Upper lobe of left lung (tissue), 6 donors: ENCODE data around the gene FAM216B. TPM values are rescaled to one million over a fixed set of nuclear protein-coding genes. Genes with fewer than 3 reads are reported as not detected.

Experiments used
- ATAC-seq, 2 donors: fragments of 200-7000 bp; cut with Tn5 transposase; one replicate each; pipeline ENCODE4 v1.9.1; 2022; ENCODE audit warnings: mild to moderate bottlenecking in 2 of 2, moderate library complexity in 2 of 2; ENCODE audit not compliant: low FRiP score in 2 of 2
- DNase-seq, 2 donors: peaks; one replicate each; pipeline ENCODE4 v3.0.0-alpha.2; 2019 to 2020
- H3K27ac ChIP-seq, 4 donors: fragments of 200-600 bp; sonication (generic); one replicate each; pipeline ENCODE4 v1.5.1; 2016 to 2019
- H3K27me3 ChIP-seq, 4 donors: fragments of 200-600 bp; sonication (generic); one replicate each; pipeline ENCODE4 v1.5.1; 2017 to 2019
- H3K36me3 ChIP-seq, 4 donors: fragments of 200-600 bp; sonication (generic); one replicate each; pipeline ENCODE4 v1.5.1; 2016 to 2019
- H3K4me1 ChIP-seq, 4 donors: fragments of 200-600 bp; sonication (generic); one replicate each; pipeline ENCODE4 v1.5.1; 2018 to 2019
- H3K4me3 ChIP-seq, 4 donors: fragments of 200-600 bp; sonication (generic); one replicate each; pipeline ENCODE4 v1.5.1; 2017 to 2019; ENCODE audit warnings: mild to moderate bottlenecking in 2 of 4, moderate library complexity in 1 of 4
- H3K9me3 ChIP-seq, 4 donors: fragments of 200-600 bp; sonication (generic); one replicate each; pipeline ENCODE4 v1.5.1; 2018 to 2019
- CTCF ChIP-seq, 6 experiments: fragments of 450-650 bp in 4 of 6; fragments of 200-600 bp in 2 of 6; sonication (generic) in 2 of 6; IDR thresholded peaks; one replicate each; pipeline ENCODE4 v1.5.1; 2016 to 2019; ENCODE audit warnings: antibody characterized with exemption in 6 of 6
- EP300 ChIP-seq, 4 donors: sonication (generic); formaldehyde crosslinking; IDR thresholded peaks; one replicate each; pipeline ENCODE4 v1.5.1; 2017; ENCODE audit warnings: antibody characterized with exemption in 4 of 4, control low read depth in 2 of 4
- POLR2A ChIP-seq, 4 donors: fragments of 450-650 bp; IDR thresholded peaks; one replicate each; pipeline ENCODE4 v1.5.1; 2016 to 2017; ENCODE audit warnings: antibody characterized with exemption in 4 of 4, mild to moderate bottlenecking in 2 of 4
- POLR2AphosphoS5 ChIP-seq, 2 donors: sonication (generic); formaldehyde crosslinking; IDR thresholded peaks; one replicate each; pipeline ENCODE4 v1.5.1; 2017; ENCODE audit warnings: antibody characterized with exemption in 2 of 2
- WGBS, 2 donors: methylation state at CpG; one replicate each; pipeline ENCODE4 v1.1.5; 2017 to 2018; 5-methylcytosine and 5-hydroxymethylcytosine counted together
- total RNA-seq, 6 donors: library from RNA; depleted of rRNA in 4 of 6; stranded (reverse); fragments of >200 nt in 4 of 6; gene quantifications; one replicate each; pipeline versions ENCODE4 v1.1.0 to v1.2.1, GENCODE V29; 2016 to 2021
- donor health status: DM: no; HTN: no; CAD: no; lungs with moderate emphysema.
- donor health status: DM: no; HTN: yes; CAD: no; lungs with severe emphysema.

The FAM216B gene
- total RNA-seq, 6 donors from 2014 or later: 0.43 to 60.5 (median 9.9) TPM

GRCh38 chr13:42741914-42742313 lies 39.5 kb upstream of the FAM216B start:
- no peaks in the 10 kb centered on the region for H3K36me3 ChIP-seq
- DNase-seq (no peak), ATAC-seq (no peak)
- H3K27ac ChIP-seq: no peak overlapping the region
- no peaks in the 10 kb centered on the region for H3K4me1 ChIP-seq
- H3K27me3 ChIP-seq: no peaks in the 10 kb centered on the region
- H3K9me3 ChIP-seq: no peaks in the 10 kb centered on the region
- 79 to 91% methylated on average over 2 of the region's 2 CpGs for WGBS, 2 donors
- H3K4me3 ChIP-seq: no peak overlapping the region
- no peak for TF ChIP-seq CTCF (IDR thresholded peaks at IDR 0.05)
- TF ChIP-seq POLR2AphosphoS5 (IDR thresholded peaks at IDR 0.05): no peak
- TF ChIP-seq POLR2A (IDR thresholded peaks at IDR 0.05): no peak
- TF ChIP-seq EP300 (IDR thresholded peaks at IDR 0.05): no peak

- H3K9me3 ChIP-seq: no peaks in the 10 kb centered on the region
- no peak for DNase-seq
- no peaks in the 10 kb centered on the region for H3K27me3 ChIP-seq
- H3K27ac ChIP-seq: no peak overlapping the region
- no peaks in the 10 kb centered on the region for H3K36me3 ChIP-seq
- H3K4me1 ChIP-seq: no peaks in the 10 kb centered on the region
- TF ChIP-seq POLR2A (IDR thresholded peaks at IDR 0.05) (no peak), POLR2AphosphoS5 (IDR thresholded peaks at IDR 0.05) (no peak), EP300 (IDR thresholded peaks at IDR 0.05) (no peak), CTCF (IDR thresholded peaks at IDR 0.05) (no peak)
- ATAC-seq: no peak
- H3K4me3 ChIP-seq: no peak overlapping the region
- 85 to 87% methylated on average over 6 of the region's 6 CpGs for WGBS, 2 donors
Measured at GRCh38 chr13:42745655-42746054, 35.7 kb upstream of the FAM216B start.

- 76 to 80% methylated on average over 2 of the region's 2 CpGs for WGBS, 2 donors
Measured at GRCh38 chr13:42746866-42747265, 34.5 kb upstream of the FAM216B start.

GRCh38 chr13:42747399-42747873 lies 33.9 kb upstream of the FAM216B start:
- WGBS, 2 donors: 46 to 57% methylated on average over 4 of the region's 4 CpGs
- no peaks in the 10 kb centered on the region for H3K4me1 ChIP-seq
- TF ChIP-seq POLR2AphosphoS5 (IDR thresholded peaks at IDR 0.05) (no peak), CTCF (IDR thresholded peaks at IDR 0.05) (no peak), EP300 (IDR thresholded peaks at IDR 0.05) (no peak), POLR2A (IDR thresholded peaks at IDR 0.05) (no peak)
- no peaks in the 10 kb centered on the region for H3K9me3 ChIP-seq
- no peaks in the 10 kb centered on the region for H3K36me3 ChIP-seq
- peak in 1 of 2 donors; percentile 70 for ATAC-seq
- H3K27ac ChIP-seq: no peak overlapping the region
- H3K4me3 ChIP-seq: no peak overlapping the region
- H3K27me3 ChIP-seq: no peaks in the 10 kb centered on the region
- no peak for DNase-seq

More at GRCh38 chr13:42746866-42747265, 34.5 kb upstream of the FAM216B start:
- Histone ChIP-seq H3K4me3 (no peak overlapping the region), H3K27ac (no peak overlapping the region), H3K9me3 (no peaks in the 10 kb centered on the region), H3K36me3 (no peaks in the 10 kb centered on the region), H3K4me1 (no peaks in the 10 kb centered on the region), H3K27me3 (no peaks in the 10 kb centered on the region)
- DNase-seq (no peak), ATAC-seq (no peak)
- no peak for TF ChIP-seq CTCF (IDR thresholded peaks at IDR 0.05)
- TF ChIP-seq POLR2A (IDR thresholded peaks at IDR 0.05): no peak
- no peak for TF ChIP-seq POLR2AphosphoS5 (IDR thresholded peaks at IDR 0.05)
- TF ChIP-seq EP300 (IDR thresholded peaks at IDR 0.05): no peak

GRCh38 chr13:42750794-42751193 lies 30.6 kb upstream of the FAM216B start:
- Histone ChIP-seq H3K9me3 (no peaks in the 10 kb centered on the region), H3K4me3 (no peak overlapping the region), H3K27ac (no peak overlapping the region), H3K4me1 (no peaks in the 10 kb centered on the region), H3K27me3 (no peaks in the 10 kb centered on the region), H3K36me3 (no peaks in the 10 kb centered on the region)
- TF ChIP-seq POLR2A (IDR thresholded peaks at IDR 0.05): no peak
- TF ChIP-seq EP300 (IDR thresholded peaks at IDR 0.05): no peak
- TF ChIP-seq CTCF (IDR thresholded peaks at IDR 0.05): no peak
- no peak for TF ChIP-seq POLR2AphosphoS5 (IDR thresholded peaks at IDR 0.05)
- WGBS, 2 donors: 54 to 58% methylated on average over 5 of the region's 5 CpGs
- ATAC-seq: no peak
- no peak for DNase-seq
